Inflammatory macrophage (primary cell): ENCODE data around the gene CROCC2.
A peak's percentile ranks its signal among the peaks of the same experiment; 100 is the strongest.

Experiments used
- DNase-seq, 2 donors: peaks; one replicate each; pipeline ENCODE4 v3.0.0-alpha.2; 2020 to 2022

Gene CROCC2

GRCh38 chr2:240934701-240935102, 28.6 kb downstream of the CROCC2 start:
- no peak for DNase-seq

GRCh38 chr2:240935103-240935876, 29.2 kb downstream of the CROCC2 start:
- DNase-seq: no peak

- no peak for DNase-seq
These were observed 30.0 kb downstream of the CROCC2 start for GRCh38 chr2:240936106-240936505.

- DNase-seq: no peak
These were observed 39.9 kb downstream of the CROCC2 start for GRCh38 chr2:240946046-240946445.

GRCh38 chr2:240946654-240947053, 40.5 kb downstream of the CROCC2 start:
- peak; percentile 75 to 92 for DNase-seq

- no peak for DNase-seq
These were observed 41.0 kb downstream of the CROCC2 start for GRCh38 chr2:240947176-240947575.

- DNase-seq: no peak
These were observed 41.5 kb downstream of the CROCC2 start for GRCh38 chr2:240947607-240948006.

- DNase-seq: no peak
These were observed 42.0 kb downstream of the CROCC2 start for GRCh38 chr2:240948086-240948485.

- DNase-seq: no peak
These were observed 43.0 kb downstream of the CROCC2 start for GRCh38 chr2:240948905-240949790.

- no peak for DNase-seq
These were observed 43.9 kb downstream of the CROCC2 start for GRCh38 chr2:240949791-240950705.

GRCh38 chr2:240951045-240951594, 45.0 kb downstream of the CROCC2 start:
- DNase-seq: no peak

GRCh38 chr2:240952496-240953246, 46.5 kb downstream of the CROCC2 start:
- DNase-seq: no peak

GRCh38 chr2:240953426-240954410, 47.6 kb downstream of the CROCC2 start:
- no peak for DNase-seq

- no peak for DNase-seq
These were observed 48.5 kb downstream of the CROCC2 start for GRCh38 chr2:240954436-240955305.

- no peak for DNase-seq
These were observed 49.4 kb downstream of the CROCC2 start for GRCh38 chr2:240955306-240956170.

- no peak for DNase-seq
These were observed 50.2 kb downstream of the CROCC2 start for GRCh38 chr2:240956171-240956934.

GRCh38 chr2:240956935-240957655, 51.0 kb downstream of the CROCC2 start:
- no peak for DNase-seq
